ENCODE data around the gene KRTAP10-1.
"Not testable (repeated sequence)": the region's sequence is repeated elsewhere in the genome, so short reads cannot be mapped to it uniquely, and the experiment has no call there.

The KRTAP10-1 gene

DNA sequence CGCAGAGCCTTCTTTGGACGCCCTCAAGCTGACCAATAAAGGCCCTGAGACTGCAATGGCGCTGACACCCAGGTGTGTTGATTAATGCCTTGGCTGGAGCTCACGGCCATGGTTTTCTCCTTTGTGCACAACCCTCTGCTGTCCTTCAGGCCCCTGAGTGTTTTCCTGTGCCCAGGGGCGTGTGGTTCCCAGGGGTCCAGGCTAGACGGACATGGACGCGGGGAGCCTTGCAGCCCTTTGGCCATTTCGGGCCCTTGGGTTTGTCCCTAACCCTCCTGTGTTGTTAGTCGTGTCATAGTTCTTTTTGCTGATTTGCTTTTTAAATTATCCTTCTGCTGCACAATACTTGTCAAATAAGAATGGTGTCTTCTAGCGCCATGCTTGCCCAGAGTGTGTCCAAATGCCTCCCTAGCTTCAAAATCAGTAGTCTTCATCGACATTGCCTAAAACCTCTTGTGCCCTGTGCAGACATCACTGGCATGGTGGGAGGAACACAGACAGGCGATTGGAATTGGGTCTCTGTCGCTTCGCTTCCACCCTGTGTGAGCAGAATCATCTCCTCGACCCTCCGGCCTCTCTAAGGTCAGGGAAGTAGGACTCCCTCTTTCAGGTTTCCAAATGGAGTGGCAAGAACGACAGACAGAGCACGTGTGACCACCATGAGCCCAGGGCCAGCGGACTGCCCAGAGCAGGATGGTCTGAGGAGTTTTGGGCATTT, 35.5 kb upstream of the KRTAP10-1 start:
- Mint-ChIP-seq H3K4me3 (no peak overlapping the region), H3K9me3 (peaks cover 24% of the 10 kb centered on the region), H3K27ac (no peak overlapping the region), H3K4me1 (ENCODE audit: low read depth) (no peaks in the 10 kb centered on the region), H3K27me3 (peaks cover 44% of the 10 kb centered on the region), H3K36me3 (ENCODE audit: low read depth) (no peaks in the 10 kb centered on the region)
- intact Hi-C loops (cut with micrococcal nuclease): no loop called here

DNA sequence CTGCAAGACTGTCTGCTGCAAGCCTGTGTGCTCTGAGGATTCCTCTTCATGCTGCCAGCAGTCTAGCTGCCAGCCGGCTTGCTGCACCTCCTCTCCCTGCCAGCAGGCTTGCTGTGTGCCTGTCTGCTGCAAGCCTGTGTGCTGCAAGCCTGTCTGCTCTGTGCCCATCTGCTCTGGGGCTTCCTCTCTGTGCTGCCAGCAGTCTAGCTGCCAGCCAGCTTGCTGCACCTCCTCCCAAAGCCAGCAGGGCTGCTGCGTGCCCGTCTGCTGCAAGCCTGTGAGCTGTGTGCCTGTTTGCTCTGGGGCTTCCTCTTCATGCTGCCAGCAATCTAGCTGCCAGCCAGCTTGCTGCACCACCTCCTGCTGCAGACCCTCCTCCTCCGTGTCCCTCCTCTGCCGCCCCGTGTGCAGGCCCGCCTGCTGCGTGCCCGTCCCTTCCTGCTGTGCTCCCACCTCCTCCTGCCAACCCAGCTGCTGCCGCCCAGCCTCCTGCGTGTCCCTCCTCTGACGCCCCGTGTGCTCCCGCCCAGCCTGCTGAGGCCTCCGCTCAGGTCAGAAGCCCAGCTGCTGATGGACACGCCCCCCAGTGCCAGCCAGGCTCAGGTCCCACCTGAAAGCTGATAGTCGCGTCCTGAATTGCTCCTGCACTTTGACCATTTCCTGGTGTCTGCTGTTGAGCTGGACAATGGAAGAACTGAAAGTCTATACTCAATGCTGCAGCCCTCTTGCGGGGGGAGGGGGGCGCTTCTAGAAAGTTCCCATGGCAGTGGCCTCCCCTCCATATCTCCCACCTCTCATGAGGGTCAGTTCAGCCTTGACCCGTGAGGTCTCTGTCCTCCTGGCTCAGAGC, 34.7 kb upstream of the KRTAP10-1 start:
- H3K9me3 Mint-ChIP-seq: peaks cover 17% of the 10 kb centered on the region
- H3K4me3 Mint-ChIP-seq: no peak overlapping the region

DNA sequence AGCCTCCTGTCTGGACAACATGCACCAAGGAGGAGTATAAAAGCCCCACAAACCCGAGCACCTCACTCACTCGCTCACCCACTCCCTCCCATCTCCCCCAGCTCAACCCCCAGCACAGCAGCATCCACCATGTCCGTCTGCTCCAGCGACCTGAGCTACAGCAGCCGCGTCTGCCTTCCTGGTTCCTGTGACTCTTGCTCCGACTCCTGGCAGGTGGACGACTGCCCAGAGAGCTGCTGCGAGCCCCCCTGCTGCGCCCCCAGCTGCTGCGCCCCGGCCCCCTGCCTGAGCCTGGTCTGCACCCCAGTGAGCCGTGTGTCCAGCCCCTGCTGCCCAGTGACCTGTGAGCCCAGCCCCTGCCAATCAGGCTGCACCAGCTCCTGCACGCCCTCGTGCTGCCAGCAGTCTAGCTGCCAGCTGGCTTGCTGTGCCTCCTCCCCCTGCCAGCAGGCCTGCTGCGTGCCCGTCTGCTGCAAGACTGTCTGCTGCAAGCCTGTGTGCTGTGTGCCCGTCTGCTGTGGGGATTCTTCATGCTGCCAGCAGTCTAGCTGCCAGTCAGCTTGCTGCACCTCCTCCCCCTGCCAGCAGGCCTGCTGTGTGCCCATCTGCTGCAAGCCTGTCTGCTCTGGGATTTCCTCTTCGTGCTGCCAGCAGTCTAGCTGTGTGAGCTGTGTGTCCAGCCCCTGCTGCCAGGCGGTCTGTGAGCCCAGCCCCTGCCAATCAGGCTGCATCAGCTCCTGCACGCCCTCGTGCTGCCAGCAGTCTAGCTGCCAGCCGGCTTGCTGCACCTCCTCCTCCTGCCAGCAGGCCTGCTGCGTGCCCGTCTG, 33.8 kb upstream of the KRTAP10-1 start, which contains the start of gene KRTAP10-4:
Gene KRTAP10-4, plus strand, starts transcription at position 100 of the 827 bp plus-strand sequence. Its CDS starts 30 bp downstream, at position 130.
- peaks cover 36% of the 10 kb centered on the region for H3K27me3 Mint-ChIP-seq
- H3K9me3 Mint-ChIP-seq: peaks cover 14% of the 10 kb centered on the region
- H3K36me3 Mint-ChIP-seq (ENCODE audit: low read depth); intact Hi-C loops (cut with micrococcal nuclease); H3K4me3 Mint-ChIP-seq; H3K4me1 Mint-ChIP-seq (ENCODE audit: low read depth); H3K27ac Mint-ChIP-seq: not testable (repeated sequence)

More for the DNA sequence above, 34.7 kb upstream of the KRTAP10-1 start:
- intact Hi-C loops (cut with micrococcal nuclease): no loop called here
- no peaks in the 10 kb centered on the region for H3K36me3 Mint-ChIP-seq (ENCODE audit: low read depth)
- H3K27me3 Mint-ChIP-seq: peaks cover 39% of the 10 kb centered on the region
- H3K27ac Mint-ChIP-seq: no peak overlapping the region
- H3K4me1 Mint-ChIP-seq (ENCODE audit: low read depth): no peaks in the 10 kb centered on the region

DNA sequence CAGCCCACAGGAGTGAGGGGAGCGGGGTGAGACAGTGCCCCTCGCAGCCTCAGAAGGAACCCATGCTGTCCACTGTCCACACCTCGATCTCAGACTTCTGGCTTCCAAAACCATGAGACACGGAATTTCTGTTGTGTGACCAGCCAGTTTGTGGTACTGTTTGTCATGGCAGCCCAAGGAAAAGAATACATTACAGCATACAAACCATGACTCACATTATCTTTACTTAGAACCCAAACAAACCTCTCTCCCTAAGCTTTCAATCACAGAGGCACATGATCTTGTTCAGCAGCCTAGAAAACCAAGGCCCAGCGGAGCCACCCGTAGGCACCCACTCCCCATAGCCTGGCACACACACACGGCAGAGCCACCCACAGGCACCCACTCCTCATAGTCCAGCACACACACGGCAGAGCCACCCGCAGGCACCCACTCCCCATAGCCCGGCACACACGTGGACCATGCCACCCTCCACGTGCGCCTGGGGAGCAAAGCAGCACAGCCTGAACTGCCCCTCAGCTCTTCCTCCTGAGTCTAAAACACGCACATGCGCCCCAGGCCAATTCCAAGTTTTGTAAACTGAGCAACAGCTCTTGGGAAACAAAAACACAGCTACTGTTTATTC, 33.1 kb upstream of the KRTAP10-1 start:
- no peak overlapping the region for H3K27ac Mint-ChIP-seq
- H3K27me3 Mint-ChIP-seq: peaks cover 37% of the 10 kb centered on the region
- no peaks in the 10 kb centered on the region for H3K4me1 Mint-ChIP-seq (ENCODE audit: low read depth)
- H3K9me3 Mint-ChIP-seq: peaks cover 14% of the 10 kb centered on the region
- no peak overlapping the region for H3K4me3 Mint-ChIP-seq
- no peaks in the 10 kb centered on the region for H3K36me3 Mint-ChIP-seq (ENCODE audit: low read depth)
- intact Hi-C loops (cut with micrococcal nuclease): no loop called here

DNA sequence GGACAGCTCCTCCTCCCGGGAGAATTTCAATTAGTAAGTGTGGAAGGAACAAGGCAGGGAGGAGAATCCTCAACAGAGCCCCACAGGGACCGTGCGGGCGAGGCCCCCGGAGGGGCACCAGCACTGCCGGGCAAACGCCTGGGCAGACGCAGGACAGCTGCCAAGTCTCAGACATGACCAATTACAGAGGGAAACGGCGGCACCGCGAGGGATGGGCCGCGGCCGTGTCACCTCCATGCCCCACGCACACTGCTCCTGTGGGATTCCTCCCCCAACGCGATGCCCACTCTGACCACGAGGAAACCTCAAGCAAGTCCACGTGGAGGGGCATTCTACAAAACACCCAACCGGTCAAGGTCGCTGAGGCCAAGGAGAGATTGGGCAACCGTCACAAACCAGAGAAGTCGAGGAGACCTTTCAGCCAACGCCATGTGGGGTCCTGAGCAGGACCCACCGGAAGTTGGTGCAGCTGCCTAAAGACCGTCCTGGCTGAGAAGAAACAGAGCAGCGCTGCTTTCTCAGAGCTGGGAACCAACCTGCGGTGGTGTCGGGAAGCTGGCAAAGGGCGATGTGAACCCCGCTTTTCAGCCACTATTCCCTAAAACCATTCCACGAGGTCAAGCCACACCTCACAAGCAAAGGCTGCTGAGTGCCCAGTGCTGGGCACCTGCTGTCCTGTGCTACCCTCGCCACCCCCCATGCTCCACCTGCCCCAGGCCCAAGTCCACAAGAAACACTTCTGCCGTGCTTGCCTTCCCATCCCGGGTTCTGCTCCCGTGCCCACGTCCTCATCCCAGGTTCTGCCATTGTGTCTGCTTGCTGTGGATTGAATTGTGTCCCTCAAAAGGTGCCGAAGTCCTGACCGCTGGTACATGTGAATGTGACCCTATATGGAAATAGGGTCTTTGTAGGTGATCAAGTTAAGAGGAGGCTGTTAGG, 32.1 kb upstream of the KRTAP10-1 start:
- Mint-ChIP-seq H3K4me3 (no peak overlapping the region), H3K9me3 (peaks cover 8% of the 10 kb centered on the region), H3K36me3 (ENCODE audit: low read depth) (no peaks in the 10 kb centered on the region), H3K27ac (no peak overlapping the region), H3K27me3 (peaks cover 43% of the 10 kb centered on the region), H3K4me1 (ENCODE audit: low read depth) (no peaks in the 10 kb centered on the region)
- intact Hi-C loops (cut with micrococcal nuclease): no loop called here

DNA sequence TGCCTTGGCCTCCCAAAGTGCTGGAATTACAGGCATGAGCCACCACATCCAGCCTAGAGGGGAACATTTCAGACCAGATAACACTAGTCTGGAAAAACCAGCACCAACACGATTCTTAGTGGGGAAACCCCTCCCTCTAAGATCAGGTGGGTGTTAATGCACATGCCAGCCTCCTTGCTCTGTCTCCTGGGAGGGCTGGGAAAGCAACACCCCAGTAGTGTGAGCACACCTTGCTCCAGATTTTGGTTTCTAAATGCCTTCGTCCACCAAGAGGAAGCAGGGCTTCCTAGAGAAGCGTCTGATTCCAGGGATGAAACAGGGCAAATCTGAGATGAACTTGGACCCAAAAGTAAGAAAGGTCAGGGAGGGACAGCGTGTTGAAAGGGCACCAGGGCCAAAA, 31.3 kb upstream of the KRTAP10-1 start:
- intact Hi-C loops (cut with micrococcal nuclease): no loop called here
- no peaks in the 10 kb centered on the region for H3K4me1 Mint-ChIP-seq (ENCODE audit: low read depth)
- H3K27me3 Mint-ChIP-seq: peaks cover 43% of the 10 kb centered on the region
- peaks cover under 1% of the 10 kb centered on the region for H3K9me3 Mint-ChIP-seq
- H3K4me3 Mint-ChIP-seq: no peak overlapping the region
- no peaks in the 10 kb centered on the region for H3K36me3 Mint-ChIP-seq (ENCODE audit: low read depth)
- H3K27ac Mint-ChIP-seq: no peak overlapping the region

DNA sequence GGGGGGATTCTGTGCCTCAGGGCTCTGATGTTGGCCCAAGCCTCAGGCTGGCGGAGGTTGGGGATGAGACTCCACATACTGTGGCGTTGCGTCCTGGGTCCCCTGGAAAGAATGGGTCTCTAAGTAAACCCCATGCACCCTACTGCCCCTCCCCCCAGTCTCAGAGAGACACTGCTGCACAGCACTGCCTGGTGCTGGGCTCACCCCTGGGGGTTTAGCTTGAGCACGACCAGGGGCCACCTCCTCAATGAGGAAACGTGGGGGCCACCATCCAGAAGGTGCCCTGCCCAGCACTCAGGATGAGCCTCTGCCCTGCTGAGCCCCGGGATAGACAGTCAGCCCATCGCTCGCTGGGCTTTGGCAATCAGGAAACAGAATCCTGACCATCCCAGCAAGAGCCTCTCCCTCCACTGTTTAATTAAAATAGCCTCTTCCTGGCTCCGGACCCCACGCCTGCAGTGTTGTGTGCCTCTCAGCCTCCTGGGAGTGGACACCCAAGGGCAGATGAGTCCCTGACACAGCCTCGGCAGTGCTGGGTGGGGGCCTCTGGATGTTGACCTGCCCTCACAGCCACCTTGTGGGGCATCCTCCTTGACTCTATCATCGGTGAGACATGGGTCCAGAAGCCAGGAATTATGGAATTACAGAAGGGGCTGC, 30.0 kb upstream of the KRTAP10-1 start:
- no peaks in the 10 kb centered on the region for H3K9me3 Mint-ChIP-seq
- H3K4me1 Mint-ChIP-seq (ENCODE audit: low read depth): peaks cover 5% of the 10 kb centered on the region
- no peaks in the 10 kb centered on the region for H3K36me3 Mint-ChIP-seq (ENCODE audit: low read depth)
- H3K27ac Mint-ChIP-seq: no peak overlapping the region
- intact Hi-C loops (cut with micrococcal nuclease): no loop called here
- H3K4me3 Mint-ChIP-seq: no peak overlapping the region
- H3K27me3 Mint-ChIP-seq: peaks cover 38% of the 10 kb centered on the region

DNA sequence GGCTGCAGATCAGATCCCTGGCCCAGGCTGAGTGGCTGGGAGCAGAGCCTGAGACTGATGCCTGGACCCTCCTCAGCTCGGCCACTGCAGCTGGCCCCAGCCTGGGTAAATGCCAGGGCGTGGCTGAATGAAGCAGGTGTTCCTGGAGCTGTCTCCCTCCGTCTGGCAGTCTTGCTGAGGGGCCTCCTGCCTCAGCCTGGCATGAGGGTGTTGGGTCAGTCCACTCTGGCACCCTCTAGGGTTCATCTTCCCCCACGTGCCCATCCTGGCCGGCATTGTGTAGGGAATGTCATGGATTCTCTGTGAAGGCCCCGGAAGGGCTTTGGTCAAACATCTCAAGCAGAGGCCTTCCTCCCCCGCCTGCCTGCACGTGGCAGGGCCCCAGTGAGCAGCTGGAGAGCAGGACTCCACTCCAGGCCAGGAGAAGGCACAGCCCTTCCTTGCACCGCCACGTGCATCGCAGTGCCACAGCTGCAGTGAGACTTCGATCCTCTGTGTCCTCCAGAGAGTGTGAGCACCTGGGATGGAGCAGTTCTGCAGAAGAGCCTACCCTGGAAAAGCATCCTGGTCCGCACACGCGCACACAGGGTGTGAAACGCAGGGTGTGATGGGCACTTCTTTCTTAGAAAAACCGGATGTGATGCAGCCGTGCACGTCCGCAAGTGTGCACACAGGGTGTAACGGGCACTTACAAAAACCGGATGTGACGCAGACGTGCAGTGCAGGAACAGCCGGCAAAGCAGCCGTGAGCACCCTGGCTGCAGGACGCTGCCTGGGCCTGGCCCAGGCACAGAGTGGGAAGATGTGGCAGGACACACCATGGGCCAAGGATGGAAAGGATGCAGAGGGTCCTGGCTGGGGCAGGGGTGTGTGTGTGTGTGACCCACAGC, 28.9 kb upstream of the KRTAP10-1 start:
- Mint-ChIP-seq H3K27ac (no peak overlapping the region), H3K4me3 (no peak overlapping the region), H3K36me3 (ENCODE audit: low read depth) (no peaks in the 10 kb centered on the region), H3K27me3 (peaks cover 27% of the 10 kb centered on the region), H3K9me3 (no peaks in the 10 kb centered on the region), H3K4me1 (ENCODE audit: low read depth) (peaks cover 8% of the 10 kb centered on the region)
- intact Hi-C loops (cut with micrococcal nuclease): no loop called here

DNA sequence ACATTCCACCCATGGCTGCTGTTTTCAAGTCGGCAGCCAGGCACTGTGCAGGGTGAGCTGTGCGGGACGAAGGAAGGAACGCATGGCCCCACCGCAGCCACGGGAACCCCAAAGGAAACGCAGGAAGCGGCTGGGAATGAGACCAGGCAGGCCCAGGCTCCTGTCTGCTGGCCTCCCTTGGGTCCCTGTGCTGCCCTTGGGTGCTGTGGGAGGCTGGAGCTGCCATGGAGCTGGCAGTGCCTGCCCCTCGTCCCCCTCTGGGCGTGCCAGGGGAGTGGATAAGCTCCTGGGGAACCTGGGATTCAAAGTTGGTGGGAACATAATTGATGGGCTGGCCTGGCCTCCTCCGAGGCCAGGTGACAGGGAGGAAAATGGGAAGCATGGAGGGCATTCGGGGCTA, 28.3 kb upstream of the KRTAP10-1 start:
- Mint-ChIP-seq H3K36me3 (ENCODE audit: low read depth) (no peaks in the 10 kb centered on the region), H3K4me1 (ENCODE audit: low read depth) (peaks cover 8% of the 10 kb centered on the region), H3K4me3 (no peak overlapping the region), H3K27me3 (peaks cover 21% of the 10 kb centered on the region), H3K9me3 (no peaks in the 10 kb centered on the region), H3K27ac (no peak overlapping the region)
- intact Hi-C loops (cut with micrococcal nuclease): no loop called here

DNA sequence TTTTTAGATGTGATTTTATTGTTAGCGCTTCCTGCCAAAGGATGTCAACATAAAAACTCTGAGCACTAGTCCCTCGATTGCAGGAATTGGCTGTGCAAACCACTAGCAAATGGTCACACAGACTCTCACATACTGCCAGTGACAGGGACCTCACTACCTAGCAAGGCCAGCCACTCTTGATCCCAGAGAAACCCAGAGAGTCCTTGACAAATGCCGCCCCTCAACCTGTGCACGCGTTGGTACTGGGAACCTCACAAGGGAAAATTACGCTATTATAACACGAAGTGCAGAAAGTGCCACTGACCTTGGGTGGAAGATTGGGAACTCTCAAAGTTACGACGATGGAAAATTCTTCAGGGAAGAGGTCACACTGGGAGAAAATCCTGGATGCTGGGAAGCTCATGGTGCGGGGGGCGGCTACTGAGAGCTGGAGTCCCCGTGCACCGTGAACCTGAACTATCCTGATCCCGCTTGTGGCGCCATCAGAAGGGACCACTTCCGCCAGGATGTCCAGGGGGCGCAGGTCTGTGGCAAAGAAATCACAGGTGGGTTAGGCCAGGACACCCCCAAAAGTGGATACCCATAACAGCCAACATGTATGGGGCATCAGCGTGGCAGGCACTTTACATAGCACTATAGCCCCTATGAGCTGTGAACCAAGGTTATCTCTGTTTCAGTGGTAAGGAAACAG, 27.6 kb upstream of the KRTAP10-1 start:
- Mint-ChIP-seq H3K27ac (no peak overlapping the region), H3K27me3 (peaks cover 17% of the 10 kb centered on the region)
- intact Hi-C loops (cut with micrococcal nuclease): no loop called here

DNA sequence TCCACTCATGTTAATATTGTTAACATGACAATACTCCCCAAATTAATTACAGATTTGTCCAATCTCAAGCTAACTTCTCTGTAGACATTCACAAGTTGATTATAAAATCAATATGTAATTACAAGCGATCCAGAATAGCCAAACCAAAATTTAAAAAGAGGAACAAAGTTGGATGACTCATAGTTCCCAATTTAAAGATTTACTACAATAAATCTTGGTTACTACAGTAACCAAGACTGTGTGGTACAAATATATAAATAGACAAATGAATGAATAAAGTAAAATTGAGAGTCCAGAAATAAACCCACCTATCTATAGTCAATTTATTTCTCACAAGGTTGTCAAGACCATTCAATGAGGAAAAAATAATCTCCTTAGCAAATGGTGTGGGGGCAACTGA, 26.4 kb upstream of the KRTAP10-1 start:
- Mint-ChIP-seq H3K36me3 (ENCODE audit: low read depth) (no peaks in the 10 kb centered on the region), H3K9me3 (peaks cover 9% of the 10 kb centered on the region), H3K4me3 (no peak overlapping the region), H3K27ac (no peak overlapping the region), H3K4me1 (ENCODE audit: low read depth) (peaks cover 8% of the 10 kb centered on the region), H3K27me3 (peaks cover 15% of the 10 kb centered on the region)
- intact Hi-C loops (cut with micrococcal nuclease): no loop called here

More for the DNA sequence above, 27.6 kb upstream of the KRTAP10-1 start:
- Mint-ChIP-seq H3K4me3 (no peak overlapping the region), H3K9me3 (peaks cover 2% of the 10 kb centered on the region), H3K4me1 (ENCODE audit: low read depth) (peaks cover 8% of the 10 kb centered on the region), H3K36me3 (ENCODE audit: low read depth) (no peaks in the 10 kb centered on the region)

Measured in dendritic cell treated with granulocyte-macrophage colony-stimulating factor and Interleukin-4, amounts not matched to agents 40 ng/mL and 50 ng/mL, for 4 days (primary cell).